Measurements from ENCODE around the gene HMGCL. TPM values are rescaled to one million over a fixed set of nuclear protein-coding genes. Genes with fewer than 3 reads are reported as not detected.

The HMGCL gene
- total RNA-seq, 2 experiments from 2014 or later, result 8.9 to 9.6 TPM

- no peak overlapping the region for H3K4me3 Mint-ChIP-seq
- H3K4me1 Mint-ChIP-seq (ENCODE audit: low read depth), result no peaks in the 10 kb centered on the region
- H3K36me3 Mint-ChIP-seq (ENCODE audit: low read depth), result peaks cover 62% of the 10 kb centered on the region
- Histone ChIP-seq H3K27ac (ENCODE audit: low read depth in 1 of 2, low read length in 2 of 2) (no peak overlapping the region), H3K4me3 (ENCODE audit: low read length) (no peak overlapping the region), H3K27me3 (ENCODE audit: control insufficient read depth in 1 of 2, insufficient read depth in 2 of 2, low read length in 2 of 2) (no peaks in the 10 kb centered on the region), H3K9me3 (ENCODE audit: control insufficient read depth in 1 of 2, insufficient read depth in 1 of 2, low read length in 2 of 2) (no peaks in the 10 kb centered on the region), H3K4me1 (ENCODE audit: insufficient read depth, low read length) (no peaks in the 10 kb centered on the region), H3K36me3 (ENCODE audit: insufficient read depth, low read length) (peaks cover 47% of the 10 kb centered on the region)
- POLR2A ChIA-PET, result no interaction called here
- intact Hi-C loops (cut with DNase I, micrococcal nuclease), result loop anchor here in 1 of 2 experiments (5.0 kb wide), 1 partner anchor 1414 kb away; no protein-coding TSS in a partner anchor
- CTCF ChIA-PET, result no interaction called here
- ATAC-seq (ENCODE audit: poor library complexity) (no peak), DNase-seq (no peak)
- no peak overlapping the region for H3K27ac Mint-ChIP-seq
- H3K9me3 Mint-ChIP-seq, result no peaks in the 10 kb centered on the region
- no peaks in the 10 kb centered on the region for H3K27me3 Mint-ChIP-seq
- TF ChIP-seq, protein P1, sequence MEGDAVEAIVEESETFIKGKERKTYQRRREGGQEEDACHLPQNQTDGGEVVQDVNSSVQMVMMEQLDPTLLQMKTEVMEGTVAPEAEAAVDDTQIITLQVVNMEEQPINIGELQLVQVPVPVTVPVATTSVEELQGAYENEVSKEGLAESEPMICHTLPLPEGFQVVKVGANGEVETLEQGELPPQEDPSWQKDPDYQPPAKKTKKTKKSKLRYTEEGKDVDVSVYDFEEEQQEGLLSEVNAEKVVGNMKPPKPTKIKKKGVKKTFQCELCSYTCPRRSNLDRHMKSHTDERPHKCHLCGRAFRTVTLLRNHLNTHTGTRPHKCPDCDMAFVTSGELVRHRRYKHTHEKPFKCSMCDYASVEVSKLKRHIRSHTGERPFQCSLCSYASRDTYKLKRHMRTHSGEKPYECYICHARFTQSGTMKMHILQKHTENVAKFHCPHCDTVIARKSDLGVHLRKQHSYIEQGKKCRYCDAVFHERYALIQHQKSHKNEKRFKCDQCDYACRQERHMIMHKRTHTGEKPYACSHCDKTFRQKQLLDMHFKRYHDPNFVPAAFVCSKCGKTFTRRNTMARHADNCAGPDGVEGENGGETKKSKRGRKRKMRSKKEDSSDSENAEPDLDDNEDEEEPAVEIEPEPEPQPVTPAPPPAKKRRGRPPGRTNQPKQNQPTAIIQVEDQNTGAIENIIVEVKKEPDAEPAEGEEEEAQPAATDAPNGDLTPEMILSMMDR (IDR thresholded peaks at IDR 0.05), result no peak
Measured at GRCh38 chr1:23763041-23763577, 62.1 kb downstream of the HMGCL start.

DNA sequence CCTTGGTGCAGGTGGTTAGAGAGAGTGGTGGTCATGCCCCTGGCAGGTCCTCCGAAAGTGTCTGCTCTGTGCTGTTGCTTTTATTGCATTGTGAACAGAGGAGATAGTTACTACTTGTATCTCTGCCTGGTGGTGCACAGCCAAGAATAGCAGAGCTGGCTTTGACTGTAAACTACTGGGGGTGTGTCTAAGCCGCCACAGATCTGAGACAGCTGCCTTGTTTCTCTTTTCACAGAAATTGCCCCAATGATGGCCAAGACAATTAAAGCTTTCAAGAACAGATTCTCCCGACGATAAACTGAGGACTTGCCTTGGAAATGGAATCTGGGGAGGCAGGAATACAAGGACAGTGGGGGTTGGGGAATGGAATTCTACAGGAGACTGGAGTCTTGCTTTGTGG, 66.0 kb downstream of the HMGCL start:
- no peaks in the 10 kb centered on the region for H3K4me1 Mint-ChIP-seq (ENCODE audit: low read depth)
- Histone ChIP-seq H3K36me3 (ENCODE audit: insufficient read depth, low read length) (peaks cover 77% of the 10 kb centered on the region), H3K27me3 (ENCODE audit: control insufficient read depth in 1 of 2, insufficient read depth in 2 of 2, low read length in 2 of 2) (no peaks in the 10 kb centered on the region), H3K4me1 (ENCODE audit: insufficient read depth, low read length) (no peaks in the 10 kb centered on the region), H3K9me3 (ENCODE audit: control insufficient read depth in 1 of 2, insufficient read depth in 1 of 2, low read length in 2 of 2) (no peaks in the 10 kb centered on the region), H3K27ac (ENCODE audit: low read depth in 1 of 2, low read length in 2 of 2) (no peak overlapping the region), H3K4me3 (ENCODE audit: low read length) (no peak overlapping the region)
- no peaks in the 10 kb centered on the region for H3K9me3 Mint-ChIP-seq
- no peak for DNase-seq
- intact Hi-C loops (cut with DNase I, micrococcal nuclease), result no loop called here
- H3K4me3 Mint-ChIP-seq, result no peak overlapping the region
- TF ChIP-seq, protein P1 (IDR thresholded peaks at IDR 0.05), result no peak
- ChIA-PET CTCF (no interaction called here), POLR2A (interaction anchor here (1.1 kb wide), 1 partner anchor 13 kb away, joined by 3 read pairs; no protein-coding TSS in a partner anchor)
- no peak for ATAC-seq (ENCODE audit: poor library complexity)
- H3K36me3 Mint-ChIP-seq (ENCODE audit: low read depth), result peaks cover 92% of the 10 kb centered on the region
- no peaks in the 10 kb centered on the region for H3K27me3 Mint-ChIP-seq
- H3K27ac Mint-ChIP-seq, result no peak overlapping the region

DNA sequence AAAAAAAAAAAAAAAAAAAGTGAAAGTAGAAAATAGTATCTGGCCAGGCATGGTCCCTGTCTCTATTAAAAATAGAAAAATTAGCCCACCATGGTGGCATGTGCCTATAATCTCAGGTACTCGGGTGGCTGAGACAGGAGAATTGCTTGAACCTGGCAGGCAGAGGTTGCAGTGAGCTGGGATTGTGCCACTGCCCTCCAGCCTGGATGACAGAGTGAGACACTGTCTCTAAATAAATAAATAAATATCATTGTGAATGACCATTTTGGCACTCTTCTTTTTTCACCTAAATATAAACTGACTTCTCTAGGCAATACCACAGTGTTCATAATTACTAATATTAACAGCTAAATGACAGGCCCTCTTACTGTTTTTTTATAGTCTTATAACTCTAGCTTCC, 67.4 kb downstream of the HMGCL start:
- intact Hi-C loops (cut with DNase I, micrococcal nuclease), result no loop called here
- Mint-ChIP-seq H3K9me3 (no peaks in the 10 kb centered on the region), H3K4me3 (no peak overlapping the region), H3K36me3 (ENCODE audit: low read depth) (peaks cover 97% of the 10 kb centered on the region), H3K27me3 (no peaks in the 10 kb centered on the region), H3K4me1 (ENCODE audit: low read depth) (no peaks in the 10 kb centered on the region), H3K27ac (no peak overlapping the region)
- Histone ChIP-seq H3K9me3 (ENCODE audit: control insufficient read depth in 1 of 2, insufficient read depth in 1 of 2, low read length in 2 of 2) (no peaks in the 10 kb centered on the region), H3K27me3 (ENCODE audit: control insufficient read depth in 1 of 2, insufficient read depth in 2 of 2, low read length in 2 of 2) (no peaks in the 10 kb centered on the region), H3K4me3 (ENCODE audit: low read length) (no peak overlapping the region), H3K36me3 (ENCODE audit: insufficient read depth, low read length) (peaks cover 88% of the 10 kb centered on the region), H3K27ac (ENCODE audit: low read depth in 1 of 2, low read length in 2 of 2) (no peak overlapping the region), H3K4me1 (ENCODE audit: insufficient read depth, low read length) (no peaks in the 10 kb centered on the region)
- POLR2A ChIA-PET, result no interaction called here
- no peak for ATAC-seq (ENCODE audit: poor library complexity)
- TF ChIP-seq, protein P1 (IDR thresholded peaks at IDR 0.05), result no peak
- CTCF ChIA-PET, result interaction anchor here (0.8 kb wide), 1 partner anchor 14 kb away, joined by 3 read pairs; no protein-coding TSS in a partner anchor
- DNase-seq, result no peak

Measured in CD4-positive, alpha-beta T cell (primary cell).